H54 (cell line): ENCODE data around the gene PDE4D.
"Not testable (repeated sequence)": the region's sequence is repeated elsewhere in the genome, so short reads cannot be mapped to it uniquely, and the experiment has no call there.

ENCODE experiments used
- DNase-seq: peaks from one replicate; pipeline ENCODE4 v3.0.0; 2011; ENCODE audit warnings: low spot score, mixed read lengths; ENCODE audit not compliant: insufficient read length
- FAIRE-seq: peaks from 3 replicates; lab custom pipeline; 2011; peaks lifted over from hg19 to GRCh38; lab: Jason Lieb, UNC
- POLR2A ChIP-seq: IDR thresholded peaks from 2 replicates; pipeline ENCODE4 v1.6.1; 2011; ENCODE audit warnings: low read depth, mild to moderate bottlenecking, low read length

Gene PDE4D

GRCh38 chr5:59000211-59000610 is 893.3 kb downstream of the PDE4D start:
- FAIRE-seq (no peak), DNase-seq (no peak)
- TF ChIP-seq POLR2A = no peak

- DNase-seq (no peak), FAIRE-seq (no peak)
- TF ChIP-seq POLR2A = no peak
Observed at GRCh38 chr5:58999804-59000203, 893.7 kb downstream of the PDE4D start.

DNA sequence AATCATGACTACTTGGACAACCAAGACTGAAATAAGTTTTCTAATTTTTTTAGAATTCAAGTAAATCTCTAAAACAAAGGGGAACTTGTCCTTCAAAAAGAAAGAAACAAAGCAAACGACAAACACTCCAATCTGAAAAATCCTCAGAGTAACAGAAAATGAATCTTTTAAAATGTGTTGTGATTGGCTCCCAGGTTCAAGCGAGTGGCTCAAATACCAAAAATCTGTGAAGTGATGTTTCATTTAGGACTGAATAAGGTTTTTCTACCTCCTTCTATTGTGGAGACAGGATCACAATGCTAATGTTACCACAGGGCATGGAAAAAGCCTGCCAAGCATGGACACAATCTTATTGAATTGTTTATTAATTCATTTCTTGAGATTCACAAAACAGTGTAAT is 895.0 kb downstream of the PDE4D start:
- DNase-seq (no peak), FAIRE-seq (no peak)
- TF ChIP-seq POLR2A = no peak

GRCh38 chr5:58995779-58996178 is 897.7 kb downstream of the PDE4D start:
- FAIRE-seq, DNase-seq: not testable (repeated sequence)

- DNase-seq = no peak
- FAIRE-seq = no peak
- TF ChIP-seq POLR2A = no peak
Observed at GRCh38 chr5:58993461-58993860, 900.1 kb downstream of the PDE4D start.

GRCh38 chr5:58988938-58989337 is 904.6 kb downstream of the PDE4D start:
- DNase-seq = no peak
- no peak for TF ChIP-seq POLR2A
- no peak for FAIRE-seq

- FAIRE-seq (no peak), DNase-seq (no peak)
- TF ChIP-seq POLR2A = no peak
Observed at GRCh38 chr5:58987193-58987592, 906.3 kb downstream of the PDE4D start.

DNA sequence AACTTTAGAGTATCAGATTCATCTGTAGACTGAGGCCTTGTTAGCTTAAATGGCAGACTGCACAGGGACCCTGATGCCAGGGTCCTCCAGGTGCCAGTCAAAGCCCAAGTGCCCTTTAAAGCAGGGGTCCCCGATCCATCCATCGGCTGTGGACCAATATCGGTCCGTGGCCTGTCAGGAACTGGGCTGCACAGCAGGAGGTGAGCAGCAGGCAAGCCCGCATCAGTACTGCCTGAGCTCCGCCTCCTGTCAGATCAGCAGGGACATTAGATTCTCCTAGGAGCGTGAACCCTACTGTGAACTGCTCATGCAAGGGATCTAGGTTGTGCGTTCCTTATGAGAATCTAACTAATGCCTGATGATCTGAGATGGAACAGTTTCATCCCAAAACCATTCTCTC is 907.2 kb downstream of the PDE4D start:
- FAIRE-seq (no peak), DNase-seq (no peak)
- no peak for TF ChIP-seq POLR2A

- TF ChIP-seq POLR2A = no peak
- no peak for DNase-seq
- no peak for FAIRE-seq
Observed at GRCh38 chr5:58985759-58986158, 907.8 kb downstream of the PDE4D start.

GRCh38 chr5:58985311-58985710 is 908.2 kb downstream of the PDE4D start:
- FAIRE-seq (no peak), DNase-seq (no peak)
- no peak for TF ChIP-seq POLR2A

GRCh38 chr5:58983526-58984452 is 909.7 kb downstream of the PDE4D start:
- DNase-seq = no peak
- FAIRE-seq = no peak

GRCh38 chr5:58980890-58981289 is 912.6 kb downstream of the PDE4D start:
- TF ChIP-seq POLR2A = no peak
- DNase-seq = no peak
- FAIRE-seq = no peak

More at GRCh38 chr5:58983526-58984452, 909.7 kb downstream of the PDE4D start:
- TF ChIP-seq POLR2A = no peak

- FAIRE-seq (no peak), DNase-seq (no peak)
- TF ChIP-seq POLR2A = no peak
Observed at GRCh38 chr5:58979090-58979489, 914.4 kb downstream of the PDE4D start.

DNA sequence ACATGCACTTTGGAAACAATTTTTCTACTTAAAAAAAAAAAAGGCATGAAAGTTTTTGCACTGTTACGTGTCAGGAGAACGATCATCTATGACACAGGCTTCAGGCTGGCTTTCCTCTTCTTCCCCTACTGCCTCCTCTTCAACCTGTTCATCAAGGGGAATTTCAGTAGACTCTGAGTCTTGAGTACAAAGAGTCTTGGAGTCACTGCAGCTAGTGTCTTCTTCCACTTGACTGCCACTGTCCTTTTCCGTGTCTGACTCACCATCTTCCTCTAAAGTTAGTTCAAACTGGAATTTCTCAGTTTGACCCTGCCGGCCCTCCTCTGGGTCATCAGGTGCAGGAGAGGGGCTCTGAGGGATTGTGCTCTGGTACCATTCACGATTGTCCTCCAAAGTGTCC is 918.9 kb downstream of the PDE4D start:
- DNase-seq = no peak

DNA sequence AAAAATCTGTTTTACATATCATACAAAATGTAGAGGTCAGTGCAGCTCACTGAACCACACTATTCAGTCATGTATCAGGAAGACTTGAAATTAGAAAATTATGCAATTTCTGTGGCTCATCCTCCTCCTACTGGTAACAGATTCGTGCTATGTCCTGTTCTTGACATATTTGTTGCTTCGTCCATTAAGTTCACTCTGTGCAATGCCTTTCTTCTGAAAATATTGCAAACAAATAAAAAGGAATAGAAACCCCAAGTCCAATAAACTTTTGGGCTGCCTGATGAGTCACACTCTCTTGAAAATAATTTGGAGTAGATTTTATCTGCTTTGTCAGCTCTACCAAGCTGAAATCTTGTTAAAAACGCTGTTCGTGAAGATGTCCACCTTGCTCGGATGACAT is 919.4 kb downstream of the PDE4D start:
- no peak for TF ChIP-seq POLR2A
- no peak for FAIRE-seq
- no peak for DNase-seq

More for the DNA sequence above, 918.9 kb downstream of the PDE4D start:
- FAIRE-seq = no peak
- no peak for TF ChIP-seq POLR2A
